Measurements from ENCODE around the gene IRF7.

The IRF7 gene

DNA sequence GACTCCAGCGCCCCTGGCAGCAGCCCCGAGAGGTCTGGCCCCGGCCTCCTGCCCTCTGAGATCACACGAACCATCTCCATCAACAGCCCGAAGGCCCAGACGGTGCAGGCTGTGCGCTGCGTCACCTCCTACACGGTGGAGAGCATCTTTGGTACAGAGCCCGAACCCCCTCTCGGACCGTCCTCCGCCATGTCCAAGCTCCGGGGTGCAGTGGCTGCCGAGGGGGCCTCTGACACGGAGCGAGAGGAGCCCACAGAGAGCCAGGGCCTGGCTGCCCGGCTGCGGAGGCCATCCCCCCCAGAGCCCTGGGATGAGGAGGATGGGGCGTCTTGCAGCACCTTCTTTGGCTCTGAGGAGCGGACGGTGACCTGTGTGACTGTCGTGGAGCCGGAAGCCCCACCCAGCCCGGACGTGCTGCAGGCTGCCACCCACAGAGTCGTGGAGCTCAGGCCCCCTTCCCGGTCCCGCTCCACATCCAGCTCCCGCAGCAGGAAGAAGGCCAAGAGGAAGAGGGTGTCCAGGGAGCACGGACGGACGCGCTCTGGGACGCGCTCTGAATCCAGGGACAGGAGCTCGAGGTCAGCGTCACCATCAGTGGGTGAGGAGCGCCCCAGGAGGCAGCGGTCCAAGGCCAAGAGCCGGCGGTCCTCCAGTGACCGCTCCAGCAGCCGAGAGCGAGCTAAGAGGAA, 7.6 kb downstream of the IRF7 start:
- no peak for DNase-seq

- no peak for DNase-seq
Observed at GRCh38 chr11:607020-607780, 8.6 kb downstream of the IRF7 start.

DNA sequence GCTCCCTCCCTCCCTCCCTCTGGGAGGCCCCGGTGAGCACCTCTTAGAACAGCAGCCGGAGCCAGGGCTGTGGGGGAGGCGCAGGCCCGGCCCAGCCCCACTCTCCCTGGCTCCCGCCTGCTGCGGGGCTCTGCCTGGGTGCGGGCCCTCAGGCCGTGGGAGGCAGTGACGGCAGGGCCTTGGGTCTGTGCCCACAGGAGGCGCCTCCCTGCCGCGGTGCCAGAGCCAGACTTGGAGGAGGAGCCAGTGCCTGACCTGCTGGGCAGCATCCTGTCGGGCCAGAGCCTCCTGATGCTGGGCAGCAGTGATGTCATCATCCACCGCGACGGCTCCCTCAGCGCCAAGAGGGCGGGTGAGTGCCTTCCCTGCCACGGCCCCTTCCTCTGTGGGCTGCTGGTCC, 9.5 kb downstream of the IRF7 start:
- no peak for DNase-seq

- DNase-seq = no peak
Observed at GRCh38 chr11:605286-606129, 10.2 kb downstream of the IRF7 start.

DNA sequence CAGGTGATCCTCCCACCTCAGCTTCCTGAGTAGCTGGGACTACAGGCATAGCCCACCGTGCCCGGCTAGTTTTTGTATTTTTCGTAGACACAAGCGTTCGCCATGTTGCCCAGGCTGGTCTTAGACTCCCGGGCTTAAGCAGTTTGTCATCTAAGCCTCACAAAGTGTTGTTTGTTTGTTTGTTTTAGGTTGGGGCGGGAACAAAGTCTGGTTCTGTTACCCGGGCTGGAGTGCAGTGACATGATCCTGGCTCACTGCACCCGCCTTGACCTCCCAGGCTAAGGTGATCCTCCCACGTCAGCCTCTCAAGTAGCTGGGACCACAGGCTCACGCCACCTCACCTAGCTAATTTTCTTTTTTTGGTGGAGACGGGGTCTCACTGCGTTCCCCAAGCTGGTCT, 12.6 kb downstream of the IRF7 start:
- DNase-seq = no peak

- no peak for DNase-seq
Observed at GRCh38 chr11:601573-602245, 14.0 kb downstream of the IRF7 start.

GRCh38 chr11:598005-598680, 17.6 kb downstream of the IRF7 start:
- DNase-seq = no peak

GRCh38 chr11:597166-597725, 18.5 kb downstream of the IRF7 start:
- no peak for DNase-seq

DNA sequence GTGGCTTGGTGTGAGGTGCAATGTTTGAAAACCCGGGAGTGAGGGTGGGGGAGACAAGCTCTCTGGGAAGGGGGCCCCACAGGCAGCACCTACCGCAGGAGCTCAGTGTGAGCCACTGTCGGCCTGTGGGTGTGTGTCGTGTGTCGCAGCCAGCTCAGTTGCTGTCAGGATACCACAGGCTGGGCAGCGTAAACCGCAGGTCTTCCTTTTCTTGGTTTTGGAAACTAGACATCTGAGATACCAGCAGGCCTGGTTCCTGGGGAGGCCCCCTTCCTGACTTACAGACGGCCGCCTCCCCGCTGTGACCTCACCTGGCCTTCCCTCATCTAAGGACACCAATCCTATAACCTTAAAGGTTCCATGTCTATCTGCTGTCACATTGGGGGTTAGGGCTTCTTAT, 19.4 kb downstream of the IRF7 start:
- DNase-seq = no peak

DNA sequence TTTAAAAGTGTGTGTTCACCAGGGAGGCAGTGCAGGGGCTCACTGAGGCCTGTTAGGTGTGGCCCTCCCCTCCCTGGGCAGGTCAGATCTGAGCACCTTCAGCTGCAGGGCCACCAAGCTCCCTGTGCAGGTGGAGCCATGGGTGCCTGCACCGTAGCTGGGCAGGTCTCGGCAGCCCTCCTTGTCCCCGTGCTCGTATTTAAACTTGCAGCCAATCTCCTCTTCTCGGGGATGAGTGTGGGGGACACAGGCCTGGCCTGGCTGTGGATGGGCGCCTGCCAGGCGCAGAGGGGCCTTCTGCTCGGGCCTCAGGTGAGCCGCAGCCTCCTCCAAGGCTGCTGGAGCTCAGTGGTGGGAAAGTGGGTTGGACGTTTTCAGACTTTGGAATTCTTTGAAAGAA, 20.4 kb downstream of the IRF7 start:
- DNase-seq = no peak

GRCh38 chr11:593347-593746, 22.4 kb downstream of the IRF7 start:
- DNase-seq = no peak

- DNase-seq = no peak
Observed at GRCh38 chr11:592918-593317, 22.8 kb downstream of the IRF7 start.

DNA sequence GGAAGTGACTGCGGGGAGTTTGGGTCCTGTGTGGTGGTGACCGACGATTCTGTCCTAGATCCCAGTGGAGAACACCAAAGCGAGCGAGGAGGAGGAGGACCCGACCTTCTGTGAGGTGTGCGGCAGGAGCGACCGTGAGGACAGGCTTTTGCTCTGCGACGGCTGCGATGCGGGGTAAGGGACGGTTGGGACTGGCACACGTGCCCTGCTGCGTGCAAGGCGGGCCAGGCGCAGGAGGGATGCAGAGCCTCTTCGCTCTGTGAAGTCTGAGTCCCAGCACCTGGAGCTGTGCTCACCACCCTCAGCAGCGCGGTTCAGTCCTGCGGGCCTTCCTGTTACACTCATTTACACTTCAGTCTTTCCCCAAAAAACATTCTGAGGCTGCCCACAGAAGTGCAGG, 23.2 kb downstream of the IRF7 start:
- DNase-seq = no peak

DNA sequence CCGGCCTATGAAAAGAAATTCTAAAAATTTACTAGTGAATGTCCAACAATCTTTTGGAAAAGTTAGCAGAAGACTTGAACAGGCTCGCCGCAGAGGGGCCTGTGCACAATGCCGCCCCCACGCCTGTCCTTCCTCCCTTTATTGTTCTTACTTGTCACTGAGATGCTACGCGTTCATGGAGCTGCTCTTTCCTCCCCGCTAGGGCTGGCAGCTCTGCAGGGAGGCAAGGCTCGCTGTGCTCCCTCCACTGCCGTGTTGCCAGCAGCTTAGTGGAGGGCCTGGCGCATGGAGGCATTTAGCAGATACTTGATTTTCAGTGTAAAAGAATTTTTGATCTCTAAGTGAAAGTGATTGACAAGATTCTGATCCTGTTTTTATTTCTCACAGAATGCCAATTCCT, 24.8 kb downstream of the IRF7 start:
- DNase-seq = no peak

GRCh38 chr11:589798-590197, 26.0 kb downstream of the IRF7 start:
- no peak for DNase-seq

- DNase-seq = peak; percentile 88 to 90 (median 89)
Observed at GRCh38 chr11:587978-588380, 27.8 kb downstream of the IRF7 start.

DNA sequence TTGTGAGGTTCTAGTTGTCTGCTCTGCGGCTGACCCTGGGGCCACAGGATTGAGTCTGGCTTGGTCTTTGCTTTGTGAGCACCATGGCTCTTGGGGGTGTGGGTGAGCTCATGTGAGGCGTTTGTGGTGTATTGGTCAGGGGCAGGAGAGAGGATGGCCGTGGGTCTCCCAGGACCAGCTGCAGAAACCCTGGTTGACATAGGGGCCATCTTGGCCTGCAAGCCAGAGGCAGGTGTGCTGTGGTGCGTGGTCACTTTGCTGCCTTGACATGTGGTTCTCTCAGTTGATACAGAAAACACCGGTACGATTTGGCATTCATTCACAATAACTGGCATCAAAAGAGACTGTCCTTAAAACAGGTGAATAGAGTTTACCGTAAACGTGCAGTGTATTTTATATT, 28.2 kb downstream of the IRF7 start:
- no peak for DNase-seq

DNA sequence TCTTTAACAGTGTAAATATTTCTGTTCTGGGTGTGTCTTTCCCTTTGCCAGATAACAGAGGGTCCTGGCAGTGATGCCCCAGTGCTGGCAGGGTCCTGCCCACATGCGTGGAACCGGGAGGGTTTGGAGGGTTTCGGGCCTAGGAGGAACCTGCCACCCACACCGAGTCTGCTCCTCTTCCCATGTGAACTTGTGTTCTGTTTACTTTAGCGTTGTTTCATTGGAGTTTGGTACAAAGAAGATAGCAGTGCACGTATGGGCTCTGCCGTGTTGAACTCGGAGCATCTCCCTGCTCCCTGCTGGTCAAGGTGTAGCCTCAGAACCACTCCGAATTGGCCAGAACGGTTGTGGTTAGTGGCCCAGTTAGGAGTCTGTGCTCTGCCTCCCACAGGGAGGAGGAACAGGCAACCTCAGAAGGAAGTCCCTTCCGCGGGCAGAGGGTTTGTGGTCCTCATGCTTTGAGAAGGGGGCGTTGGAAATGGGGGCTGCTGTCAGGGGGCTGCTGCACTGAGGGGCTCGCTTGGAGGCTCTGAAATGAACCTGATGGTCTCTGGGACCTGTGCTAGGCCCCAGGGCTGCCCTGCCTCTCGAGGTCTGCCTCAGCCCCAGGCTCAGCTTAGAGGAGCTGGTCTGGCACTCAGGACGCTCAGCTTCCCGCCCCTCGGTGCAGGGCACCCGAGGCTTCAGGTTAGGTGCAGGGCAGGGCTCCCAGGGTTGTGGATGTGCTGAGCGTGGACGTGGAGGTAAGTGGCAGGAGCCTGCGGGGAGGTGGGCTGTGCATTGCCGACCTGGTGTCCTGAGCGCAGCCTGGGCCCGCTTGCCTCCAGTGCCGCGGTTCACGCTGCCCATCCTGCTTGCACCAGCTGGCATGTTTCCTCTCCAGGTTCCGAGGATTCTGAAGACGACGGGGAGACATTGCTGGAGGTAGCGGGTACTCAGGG, 29.1 kb downstream of the IRF7 start:
- DNase-seq = no peak

GRCh38 chr11:584287-584686, 31.5 kb downstream of the IRF7 start:
- DNase-seq = no peak

GRCh38 chr11:581752-582151, 34.0 kb downstream of the IRF7 start:
- no peak for DNase-seq

DNA sequence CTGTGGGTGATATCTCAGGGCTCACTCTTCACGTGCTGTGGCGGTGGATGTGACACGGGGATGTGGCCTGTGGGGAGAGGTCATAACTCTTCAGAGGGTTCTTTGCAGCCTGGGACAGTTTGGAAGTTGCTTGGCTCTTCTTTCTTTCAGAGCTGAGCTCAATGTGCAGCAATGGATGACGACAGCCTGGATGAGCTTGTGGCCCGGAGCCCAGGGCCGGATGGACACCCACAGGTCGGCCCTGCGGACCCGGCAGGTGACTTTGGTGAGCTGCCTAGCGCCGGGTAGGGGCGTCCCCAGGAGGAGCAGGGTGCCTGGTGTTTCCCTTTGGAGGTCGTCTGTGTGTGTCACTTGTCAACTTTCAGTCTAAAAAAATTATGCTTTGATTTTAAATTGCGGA, 34.4 kb downstream of the IRF7 start:
- no peak for DNase-seq

Measured in suppressor macrophage treated with lipopolysaccharide for 1 hour (primary cell).